ENCODE data around the gene TTC12.

The TTC12 gene

GRCh38 chr11:113279591-113279990 is 34.8 kb upstream of the TTC12 start:
- H2BK5ac ChIP-seq (ENCODE audit: low read length), result no peak overlapping the region
- no peak overlapping the region for H2BK12ac ChIP-seq (ENCODE audit: low read length)
- no peak for DNase-seq (ENCODE audit: low spot score)
- WGBS, 2 donors (ENCODE audit: extremely low coverage in 2 of 2, insufficient read length in 2 of 2, insufficient replicate concordance in 1 of 2), result no CpG with 5 or more reads among the region's 3 CpGs
- no peak overlapping the region for H2BK120ac ChIP-seq (ENCODE audit: low read depth, low read length)
- peaks cover 0 to 3% of the 10 kb centered on the region in 2 donors for H3K4me1 ChIP-seq (ENCODE audit: control insufficient read depth in 2 of 2, insufficient read depth in 1 of 2, low read depth in 1 of 2, low read length in 2 of 2)
- H3K27ac ChIP-seq (replicated peaks; ENCODE audit: low read length), result no peak overlapping the region
- H3K23ac ChIP-seq (ENCODE audit: low read depth, low read length, poor library complexity), result no peak overlapping the region
- no peaks in the 10 kb centered on the region for H3K27me3 ChIP-seq (ENCODE audit: control insufficient read depth in 3 of 3, insufficient read depth in 3 of 3, low read depth in 1 of 3, low read length in 3 of 3)
- H2AK5ac ChIP-seq (ENCODE audit: low read depth, low read length), result no peak overlapping the region
- no peak overlapping the region for H2AFZ ChIP-seq (ENCODE audit: low read length)
- no peak overlapping the region for H3K18ac ChIP-seq (ENCODE audit: low read length)
- H3K36me3 ChIP-seq (replicated peaks in 1 of 2; ENCODE audit: control insufficient read depth in 2 of 2, insufficient read depth in 2 of 2, low read length in 2 of 2), result peaks cover 0 to 1% of the 10 kb centered on the region in 2 donors
- H3K4ac ChIP-seq (ENCODE audit: low read length), result no peak overlapping the region
- H3K79me1 ChIP-seq (ENCODE audit: low read depth, low read length), result no peaks in the 10 kb centered on the region
- H4K8ac ChIP-seq (ENCODE audit: low read depth, low read length), result no peak overlapping the region
- no peak overlapping the region for H2BK15ac ChIP-seq (ENCODE audit: low read length)
- no peak overlapping the region for H3K14ac ChIP-seq (ENCODE audit: low read length)
- no peak overlapping the region for H3K4me3 ChIP-seq (ENCODE audit: low read length in 2 of 2)
- no peak overlapping the region for H3K4me2 ChIP-seq (ENCODE audit: insufficient read depth, low read length, poor library complexity, severe bottlenecking)
- no peak overlapping the region for H4K91ac ChIP-seq (ENCODE audit: low read depth, low read length, poor library complexity)
- H3K9me3 ChIP-seq (replicated peaks in 1 of 2; ENCODE audit: control insufficient read depth in 2 of 2, insufficient read depth in 1 of 2, low read depth in 1 of 2, low read length in 2 of 2), result no peaks in the 10 kb centered on the region
- no peak overlapping the region for H3K9ac ChIP-seq (ENCODE audit: low read depth, low read length, poor library complexity)

- H3K9ac ChIP-seq (ENCODE audit: low read depth, low read length, poor library complexity), result no peak overlapping the region
- H2BK12ac ChIP-seq (ENCODE audit: low read length), result no peak overlapping the region
- no CpG with 5 or more reads among the region's 2 CpGs for WGBS, 2 donors (ENCODE audit: extremely low coverage in 2 of 2, insufficient read length in 2 of 2, insufficient replicate concordance in 1 of 2)
These were observed 33.2 kb upstream of the TTC12 start for GRCh38 chr11:113281052-113281725.

GRCh38 chr11:113282898-113283437 is 31.4 kb upstream of the TTC12 start:
- no peak for DNase-seq (ENCODE audit: low spot score)
- H3K4ac ChIP-seq (ENCODE audit: low read length), result no peak overlapping the region
- no peak overlapping the region for H3K9ac ChIP-seq (ENCODE audit: low read depth, low read length, poor library complexity)
- no peak overlapping the region for H2BK120ac ChIP-seq (ENCODE audit: low read depth, low read length)
- no peaks in the 10 kb centered on the region for H3K9me3 ChIP-seq (replicated peaks in 1 of 2; ENCODE audit: control insufficient read depth in 2 of 2, insufficient read depth in 1 of 2, low read depth in 1 of 2, low read length in 2 of 2)
- no peaks in the 10 kb centered on the region for H3K36me3 ChIP-seq (replicated peaks in 1 of 2; ENCODE audit: control insufficient read depth in 2 of 2, insufficient read depth in 2 of 2, low read length in 2 of 2)
- H2BK12ac ChIP-seq (ENCODE audit: low read length), result no peak overlapping the region
- no CpG with 5 or more reads among the region's 3 CpGs for WGBS, 2 donors (ENCODE audit: extremely low coverage in 2 of 2, insufficient read length in 2 of 2, insufficient replicate concordance in 1 of 2)
- H3K79me1 ChIP-seq (ENCODE audit: low read depth, low read length), result no peaks in the 10 kb centered on the region
- H2BK5ac ChIP-seq (ENCODE audit: low read length), result no peak overlapping the region
- H3K4me2 ChIP-seq (ENCODE audit: insufficient read depth, low read length, poor library complexity, severe bottlenecking), result no peak overlapping the region
- no peak overlapping the region for H4K8ac ChIP-seq (ENCODE audit: low read depth, low read length)
- no peak overlapping the region for H3K4me3 ChIP-seq (ENCODE audit: low read length in 2 of 2)
- H2BK15ac ChIP-seq (ENCODE audit: low read length), result no peak overlapping the region
- no peak overlapping the region for H2AK5ac ChIP-seq (ENCODE audit: low read depth, low read length)
- H3K27me3 ChIP-seq (ENCODE audit: control insufficient read depth in 3 of 3, insufficient read depth in 3 of 3, low read depth in 1 of 3, low read length in 3 of 3), result no peaks in the 10 kb centered on the region
- no peak overlapping the region for H4K91ac ChIP-seq (ENCODE audit: low read depth, low read length, poor library complexity)
- no peak overlapping the region for H3K23ac ChIP-seq (ENCODE audit: low read depth, low read length, poor library complexity)
- H3K27ac ChIP-seq (replicated peaks; ENCODE audit: low read length), result no peak overlapping the region
- no peak overlapping the region for H3K14ac ChIP-seq (ENCODE audit: low read length)
- no peak overlapping the region for H2AFZ ChIP-seq (ENCODE audit: low read length)
- no peak overlapping the region for H3K18ac ChIP-seq (ENCODE audit: low read length)
- no peaks in the 10 kb centered on the region for H3K4me1 ChIP-seq (ENCODE audit: control insufficient read depth in 2 of 2, insufficient read depth in 1 of 2, low read depth in 1 of 2, low read length in 2 of 2)

More at GRCh38 chr11:113281052-113281725, 33.2 kb upstream of the TTC12 start:
- no peak overlapping the region for H2AFZ ChIP-seq (ENCODE audit: low read length)
- H3K4me1 ChIP-seq (ENCODE audit: control insufficient read depth in 2 of 2, insufficient read depth in 1 of 2, low read depth in 1 of 2, low read length in 2 of 2), result peaks cover 0 to under 1% of the 10 kb centered on the region in 2 donors
- no peak overlapping the region for H3K23ac ChIP-seq (ENCODE audit: low read depth, low read length, poor library complexity)
- H3K79me1 ChIP-seq (ENCODE audit: low read depth, low read length), result no peaks in the 10 kb centered on the region
- H3K14ac ChIP-seq (ENCODE audit: low read length), result no peak overlapping the region
- no peak for DNase-seq (ENCODE audit: low spot score)
- no peaks in the 10 kb centered on the region for H3K9me3 ChIP-seq (replicated peaks in 1 of 2; ENCODE audit: control insufficient read depth in 2 of 2, insufficient read depth in 1 of 2, low read depth in 1 of 2, low read length in 2 of 2)
- H3K27me3 ChIP-seq (ENCODE audit: control insufficient read depth in 3 of 3, insufficient read depth in 3 of 3, low read depth in 1 of 3, low read length in 3 of 3), result no peaks in the 10 kb centered on the region
- no peak overlapping the region for H3K4ac ChIP-seq (ENCODE audit: low read length)
- H2BK120ac ChIP-seq (ENCODE audit: low read depth, low read length), result no peak overlapping the region
- H4K91ac ChIP-seq (ENCODE audit: low read depth, low read length, poor library complexity), result no peak overlapping the region
- H4K8ac ChIP-seq (ENCODE audit: low read depth, low read length), result no peak overlapping the region
- H3K4me3 ChIP-seq (ENCODE audit: low read length in 2 of 2), result no peak overlapping the region
- H3K4me2 ChIP-seq (ENCODE audit: insufficient read depth, low read length, poor library complexity, severe bottlenecking), result no peak overlapping the region
- no peak overlapping the region for H3K18ac ChIP-seq (ENCODE audit: low read length)
- no peak overlapping the region for H2BK5ac ChIP-seq (ENCODE audit: low read length)
- no peak overlapping the region for H2BK15ac ChIP-seq (ENCODE audit: low read length)
- H3K27ac ChIP-seq (replicated peaks; ENCODE audit: low read length), result no peak overlapping the region
- no peaks in the 10 kb centered on the region for H3K36me3 ChIP-seq (replicated peaks in 1 of 2; ENCODE audit: control insufficient read depth in 2 of 2, insufficient read depth in 2 of 2, low read length in 2 of 2)
- H2AK5ac ChIP-seq (ENCODE audit: low read depth, low read length), result no peak overlapping the region

GRCh38 chr11:113283881-113284280 is 30.5 kb upstream of the TTC12 start:
- H3K23ac ChIP-seq (ENCODE audit: low read depth, low read length, poor library complexity), result no peak overlapping the region
- no peak overlapping the region for H3K4ac ChIP-seq (ENCODE audit: low read length)
- no peak overlapping the region for H4K91ac ChIP-seq (ENCODE audit: low read depth, low read length, poor library complexity)
- H2BK12ac ChIP-seq (ENCODE audit: low read length), result no peak overlapping the region
- no peak overlapping the region for H2BK5ac ChIP-seq (ENCODE audit: low read length)
- no peaks in the 10 kb centered on the region for H3K9me3 ChIP-seq (replicated peaks in 1 of 2; ENCODE audit: control insufficient read depth in 2 of 2, insufficient read depth in 1 of 2, low read depth in 1 of 2, low read length in 2 of 2)
- H2BK15ac ChIP-seq (ENCODE audit: low read length), result no peak overlapping the region
- H3K18ac ChIP-seq (ENCODE audit: low read length), result no peak overlapping the region
- no peak overlapping the region for H3K9ac ChIP-seq (ENCODE audit: low read depth, low read length, poor library complexity)
- no peak overlapping the region for H3K14ac ChIP-seq (ENCODE audit: low read length)
- H3K79me1 ChIP-seq (ENCODE audit: low read depth, low read length), result no peaks in the 10 kb centered on the region
- H3K4me2 ChIP-seq (ENCODE audit: insufficient read depth, low read length, poor library complexity, severe bottlenecking), result no peak overlapping the region
- no peak overlapping the region for H3K27ac ChIP-seq (replicated peaks; ENCODE audit: low read length)
- H3K4me3 ChIP-seq (ENCODE audit: low read length in 2 of 2), result no peak overlapping the region
- H3K4me1 ChIP-seq (ENCODE audit: control insufficient read depth in 2 of 2, insufficient read depth in 1 of 2, low read depth in 1 of 2, low read length in 2 of 2), result peaks cover 0 to 3% of the 10 kb centered on the region in 2 donors
- no peak overlapping the region for H2AFZ ChIP-seq (ENCODE audit: low read length)
- no peak for DNase-seq (ENCODE audit: low spot score)
- WGBS, 2 donors (ENCODE audit: extremely low coverage in 2 of 2, insufficient read length in 2 of 2, insufficient replicate concordance in 1 of 2), result no CpG with 5 or more reads among the region's 2 CpGs
- no peak overlapping the region for H2BK120ac ChIP-seq (ENCODE audit: low read depth, low read length)
- H3K36me3 ChIP-seq (replicated peaks in 1 of 2; ENCODE audit: control insufficient read depth in 2 of 2, insufficient read depth in 2 of 2, low read length in 2 of 2), result no peaks in the 10 kb centered on the region
- H3K27me3 ChIP-seq (ENCODE audit: control insufficient read depth in 3 of 3, insufficient read depth in 3 of 3, low read depth in 1 of 3, low read length in 3 of 3), result no peaks in the 10 kb centered on the region
- H4K8ac ChIP-seq (ENCODE audit: low read depth, low read length), result no peak overlapping the region
- no peak overlapping the region for H2AK5ac ChIP-seq (ENCODE audit: low read depth, low read length)

Data from neuronal stem cell (in vitro differentiated cells).